Heart left ventricle (tissue), 13 donors: ENCODE measurements around the gene ZNF853.

Experiments
- POLR2A ChIP-seq, 2 donors: fragments of 450-650 bp; IDR thresholded peaks; one replicate each; pipeline ENCODE4 v1.6.1; 2017; ENCODE audit warnings: antibody characterized with exemption in 2 of 2, mild to moderate bottlenecking in 2 of 2, moderate library complexity in 2 of 2
- TF ChIP-seq, protein P1 (sequence below), 12 donors: fragments of 200-600 bp; sonication (generic) in 4 of 12; IDR thresholded peaks; one replicate each; pipeline versions ENCODE4 v1.5.0 to v1.8.0; 2018 to 2022; ENCODE audit warnings: antibody characterized with exemption in 12 of 12, mild to moderate bottlenecking in 5 of 12
- donor health status: ischemic (EF 13 %, LVEDD 7.1; RV severe dilation, severe dysfunction).
- donor health status: DM: no; HTN: yes; CAD: no.
- donor health status: DM: no; HTN: no; CAD: no.
- donor health status: ischemic (EF 25% LVEDD 6.9; RV normal size, moderate dysfunction).
- donor health status: ischemic (EF 25% LVEDD 5.7; RV mildly dilated, moderate dysfunction).
- donor health status: ischemic (EF 35%, LVEDD 5.7; RV mildly dilated, moderate dysfunction).
- donor health status: nonischemic (EF 11% LVEDD 7.7; RV severe dilation, severe dysfunction).
- donor health status: DM: yes; HTN: yes; CAD: no.
- donor health status: PGD.
- donor health status: ischemic (EF 29% LVEDD 5.4; RV normal size, mild dysfunction).
- donor health status: nonischemic (EF 23%, LVEDD 6.1; RV moderate dilation, normal function).

DNA sequence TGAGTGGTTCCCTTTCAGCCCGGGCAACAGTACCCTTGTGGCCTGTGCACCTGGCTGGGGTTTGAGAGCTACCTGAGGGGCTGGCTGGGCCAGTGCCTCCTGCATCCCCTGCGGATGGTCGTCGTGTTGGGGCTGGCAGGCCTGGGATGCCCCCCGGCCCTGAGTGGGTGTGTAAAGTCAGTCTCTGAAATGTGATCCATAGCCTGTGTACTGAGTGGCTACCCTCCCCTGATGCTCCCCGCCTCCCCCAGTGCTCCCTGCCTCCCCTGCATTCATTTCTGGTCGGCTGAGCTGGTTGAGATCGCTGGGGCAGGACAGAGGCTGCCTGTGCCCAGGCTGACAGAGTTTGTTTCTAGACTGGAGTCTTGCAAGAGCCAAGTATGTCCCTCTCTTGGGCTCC lies 31.1 kb downstream of the ZNF853 start:
- TF ChIP-seq, protein P1, sequence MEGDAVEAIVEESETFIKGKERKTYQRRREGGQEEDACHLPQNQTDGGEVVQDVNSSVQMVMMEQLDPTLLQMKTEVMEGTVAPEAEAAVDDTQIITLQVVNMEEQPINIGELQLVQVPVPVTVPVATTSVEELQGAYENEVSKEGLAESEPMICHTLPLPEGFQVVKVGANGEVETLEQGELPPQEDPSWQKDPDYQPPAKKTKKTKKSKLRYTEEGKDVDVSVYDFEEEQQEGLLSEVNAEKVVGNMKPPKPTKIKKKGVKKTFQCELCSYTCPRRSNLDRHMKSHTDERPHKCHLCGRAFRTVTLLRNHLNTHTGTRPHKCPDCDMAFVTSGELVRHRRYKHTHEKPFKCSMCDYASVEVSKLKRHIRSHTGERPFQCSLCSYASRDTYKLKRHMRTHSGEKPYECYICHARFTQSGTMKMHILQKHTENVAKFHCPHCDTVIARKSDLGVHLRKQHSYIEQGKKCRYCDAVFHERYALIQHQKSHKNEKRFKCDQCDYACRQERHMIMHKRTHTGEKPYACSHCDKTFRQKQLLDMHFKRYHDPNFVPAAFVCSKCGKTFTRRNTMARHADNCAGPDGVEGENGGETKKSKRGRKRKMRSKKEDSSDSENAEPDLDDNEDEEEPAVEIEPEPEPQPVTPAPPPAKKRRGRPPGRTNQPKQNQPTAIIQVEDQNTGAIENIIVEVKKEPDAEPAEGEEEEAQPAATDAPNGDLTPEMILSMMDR (IDR thresholded peaks at IDR 0.05) = no peak
- TF ChIP-seq POLR2A (IDR thresholded peaks at IDR 0.05) = no peak
